NCI-H2227 (cell line): ENCODE data around the gene SHPK.
A peak's percentile ranks its signal among the peaks of the same experiment; 100 is the strongest.

Experiments used
- DNase-seq: peaks from one replicate; lab custom pipeline; 2025; ENCODE audit not compliant: unreplicated experiment; lab: John Stamatoyannopoulos, UW

Gene SHPK

DNA sequence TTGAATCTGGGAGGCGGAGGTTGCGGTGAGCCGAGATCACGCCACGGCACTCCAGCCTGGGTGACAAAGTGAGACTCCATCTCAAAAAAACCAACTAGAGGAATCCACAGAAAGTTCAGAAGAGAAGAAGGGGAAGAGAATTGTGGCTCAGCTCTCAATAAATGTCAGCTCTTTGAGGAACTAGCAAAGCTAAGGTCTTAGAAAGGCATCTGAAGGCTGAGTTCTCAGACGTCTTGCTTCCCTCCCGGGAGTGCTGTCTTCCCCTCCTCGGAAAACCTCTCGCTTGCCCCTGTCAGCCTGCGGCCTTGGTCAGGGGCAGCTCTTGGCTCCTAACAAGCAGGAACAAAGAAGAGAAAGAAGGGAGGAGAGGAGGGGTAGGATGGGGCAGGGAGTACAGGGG, 5.3 kb downstream of the SHPK start:
- DNase-seq = no peak

DNA sequence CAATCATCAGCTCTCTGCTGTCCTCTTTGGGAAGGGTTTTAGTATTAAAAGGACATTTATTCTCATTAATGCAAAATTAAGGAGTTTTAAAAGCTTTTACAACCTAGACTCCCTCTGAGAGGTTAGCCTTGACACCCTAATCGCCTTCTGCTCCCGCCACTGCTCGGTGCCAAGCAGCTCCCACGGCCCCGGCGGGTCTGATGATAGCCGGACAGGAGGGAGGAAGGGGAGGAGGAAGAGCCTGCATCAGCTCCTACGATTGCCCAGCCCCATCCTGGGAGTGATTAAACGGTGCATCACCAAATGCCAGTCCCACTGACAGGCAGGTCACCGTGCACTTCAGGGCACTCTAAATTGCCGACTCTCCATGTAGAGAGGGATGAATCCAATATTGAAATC, 8.3 kb downstream of the SHPK start:
- peak; percentile 5 for DNase-seq

- DNase-seq = peak; percentile 7
Measured at GRCh38 chr17:3626831-3627768, 8.9 kb downstream of the SHPK start.

- DNase-seq = no peak
Measured at GRCh38 chr17:3622977-3623594, 13.0 kb downstream of the SHPK start.

DNA sequence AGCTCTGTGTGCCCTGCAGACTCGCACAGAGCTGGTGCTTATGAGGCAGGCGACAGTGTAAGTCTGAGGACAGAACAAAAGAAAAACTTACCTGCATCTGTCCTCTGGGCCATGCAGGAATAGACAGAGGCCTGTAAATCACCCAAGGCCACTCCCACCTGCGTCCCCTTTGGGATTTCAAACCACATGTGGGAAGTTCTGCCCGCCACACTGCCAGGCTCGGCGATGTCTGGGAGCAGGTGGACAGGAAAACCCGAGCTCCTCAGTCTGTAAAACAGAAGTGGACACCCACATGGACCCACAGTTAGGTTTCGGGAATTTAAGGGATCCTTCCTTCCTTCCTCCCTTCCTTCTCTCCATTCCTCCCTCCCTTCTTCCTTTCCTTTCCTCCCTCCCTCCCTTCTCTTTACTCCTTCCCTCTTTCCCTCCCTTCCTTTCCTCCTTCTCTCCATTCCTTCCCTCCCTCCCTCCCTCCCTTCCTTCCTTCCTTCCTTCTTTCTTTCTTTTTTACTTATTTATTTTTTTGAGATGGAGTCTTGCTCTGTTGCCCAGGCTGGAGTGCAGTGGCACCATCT, 14.8 kb downstream of the SHPK start:
- DNase-seq = no peak

DNA sequence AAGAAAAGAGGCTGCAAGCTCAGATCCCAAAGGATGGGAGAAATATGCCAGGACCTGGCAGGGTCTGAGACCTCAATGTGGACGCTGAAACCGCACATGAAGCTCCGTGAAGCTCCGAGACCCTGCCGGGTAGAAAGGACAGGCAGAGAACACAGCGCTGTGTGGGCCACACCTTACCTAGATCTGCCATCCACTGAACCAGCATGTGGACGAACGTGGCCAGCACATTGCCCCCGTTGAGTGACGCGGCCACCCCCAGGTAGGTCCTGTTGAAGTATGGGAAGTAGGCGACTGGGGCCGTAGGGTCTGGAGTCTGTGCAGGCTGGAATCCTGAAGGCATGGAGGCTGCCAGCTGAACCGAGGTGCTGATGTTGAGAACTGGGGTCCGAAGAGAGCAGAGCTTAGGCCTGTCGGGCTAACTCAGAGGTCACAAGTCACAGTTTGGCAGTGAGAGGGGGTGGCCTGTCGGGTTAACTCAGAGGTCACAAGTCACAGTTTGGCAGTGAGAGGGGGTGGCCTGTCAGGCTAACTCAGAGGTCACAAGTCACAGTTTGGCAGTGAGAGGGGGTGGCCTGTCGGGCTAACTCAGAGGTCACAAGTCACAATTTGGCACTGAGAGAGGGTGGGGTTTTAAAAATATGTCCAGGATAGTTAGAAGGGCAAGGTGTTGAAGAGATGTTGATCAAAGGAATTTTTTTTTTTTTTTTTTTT, 20.7 kb downstream of the SHPK start:
- no peak for DNase-seq

GRCh38 chr17:3613124-3613523, 22.9 kb downstream of the SHPK start:
- no peak for DNase-seq

DNA sequence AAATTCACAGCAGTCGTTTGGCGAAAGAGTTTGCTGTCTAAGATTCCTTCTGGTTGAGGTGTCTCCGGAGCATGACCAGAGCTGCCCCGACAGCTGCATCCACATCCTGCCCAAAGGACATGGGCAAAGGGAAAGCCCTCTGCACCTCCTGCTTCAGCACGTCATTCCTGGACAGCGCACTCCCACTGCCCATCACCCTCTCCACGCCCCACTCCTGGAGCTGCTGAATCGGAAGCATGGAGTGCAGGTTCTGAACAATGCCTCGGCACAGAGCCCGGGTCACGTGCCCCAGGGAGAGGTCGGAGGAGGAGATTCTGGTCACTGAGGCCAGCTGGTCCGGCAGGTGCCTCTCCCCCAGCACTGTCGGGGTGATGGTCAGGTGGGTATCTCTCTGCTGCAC, 25.5 kb downstream of the SHPK start:
- DNase-seq = no peak

DNA sequence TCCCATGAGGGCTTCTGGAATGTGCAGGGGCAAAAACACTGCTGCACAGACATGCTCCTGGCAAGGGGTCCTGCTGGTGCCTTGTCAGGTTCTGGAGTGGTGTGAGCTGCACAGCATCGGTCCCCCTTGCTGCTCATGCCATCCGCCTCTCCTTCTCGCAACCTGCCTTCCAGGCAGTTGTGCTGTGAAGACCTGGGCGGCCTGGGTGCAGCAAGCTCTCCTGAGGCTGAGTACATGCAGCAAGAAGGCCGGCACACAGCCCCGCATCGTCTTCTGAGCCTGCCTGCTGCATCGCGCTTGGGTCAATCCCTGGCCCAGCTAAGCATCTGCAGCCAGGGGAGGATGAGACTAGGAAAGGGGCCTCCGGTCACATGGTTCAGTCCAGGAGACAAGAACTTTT, 26.4 kb downstream of the SHPK start:
- no peak for DNase-seq

GRCh38 chr17:3603870-3604259, 32.2 kb downstream of the SHPK start:
- DNase-seq = no peak

GRCh38 chr17:3603119-3603869, 32.8 kb downstream of the SHPK start:
- DNase-seq = no peak

- peak; percentile 1 for DNase-seq
Measured at GRCh38 chr17:3602499-3602898, 33.6 kb downstream of the SHPK start.

GRCh38 chr17:3600529-3601205, 35.4 kb downstream of the SHPK start:
- no peak for DNase-seq

- DNase-seq = no peak
Measured at GRCh38 chr17:3598078-3598477, 38.0 kb downstream of the SHPK start.

GRCh38 chr17:3596804-3597464, 39.1 kb downstream of the SHPK start:
- DNase-seq = no peak

DNA sequence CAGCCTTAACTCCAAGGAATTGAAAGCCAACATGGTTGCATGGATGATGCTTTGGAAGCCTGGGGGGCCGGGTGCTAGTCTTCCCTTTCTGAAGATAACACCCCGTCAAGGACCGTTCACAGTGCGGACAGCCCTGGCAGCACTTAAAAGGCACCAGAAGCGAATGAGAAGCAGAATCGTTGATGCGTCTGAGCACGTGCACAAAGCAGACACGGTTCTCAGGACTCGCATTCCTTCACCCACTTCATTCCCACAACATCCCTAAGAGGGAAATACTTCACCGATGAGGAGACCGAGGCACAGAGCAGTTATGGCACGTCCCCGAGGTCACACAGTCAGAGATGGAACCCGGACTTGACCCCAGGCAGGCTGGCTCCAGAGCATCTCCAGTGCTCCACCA, 41.1 kb downstream of the SHPK start:
- DNase-seq = no peak

DNA sequence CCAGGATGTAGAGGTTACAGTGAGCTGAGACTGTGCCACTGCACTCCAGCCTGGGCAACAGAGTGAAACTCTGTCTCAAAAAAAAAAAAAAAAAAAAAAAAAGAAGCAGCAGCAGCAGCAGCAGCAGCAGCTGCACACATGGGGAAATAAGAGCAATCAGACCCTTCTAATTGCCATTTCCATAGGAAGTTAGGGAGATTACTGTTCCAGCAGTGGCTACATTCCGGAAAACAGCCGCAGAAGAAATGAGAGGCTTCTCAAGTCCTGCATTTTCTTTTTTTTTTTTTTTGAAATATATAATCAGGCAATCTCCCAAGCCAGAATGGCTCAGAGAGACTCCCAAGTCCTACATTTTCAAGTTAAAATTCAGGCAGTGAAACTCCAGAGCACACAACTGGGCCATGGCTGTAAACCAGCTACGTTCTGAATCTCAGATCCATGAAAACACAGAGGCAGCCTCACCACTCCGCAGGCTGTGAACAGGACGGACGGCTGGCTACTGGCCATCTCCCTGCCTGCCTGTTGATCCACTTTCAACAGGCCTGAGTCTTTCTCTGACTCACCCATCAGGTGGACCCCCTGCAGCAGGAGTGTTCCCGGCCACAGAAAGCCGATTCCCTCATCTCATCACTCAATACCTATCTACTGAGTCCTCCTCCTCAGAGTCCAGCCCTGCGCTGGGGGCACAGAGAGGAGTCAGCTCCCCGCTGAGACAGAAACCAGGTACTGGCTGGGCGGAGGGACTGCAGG, 41.8 kb downstream of the SHPK start:
- DNase-seq = no peak

- DNase-seq = no peak
Measured at GRCh38 chr17:3593384-3593783, 42.7 kb downstream of the SHPK start.

- DNase-seq = no peak
Measured at GRCh38 chr17:3592216-3592860, 43.7 kb downstream of the SHPK start.
